ENCODE data around the gene TM4SF1.
"Not testable (repeated sequence)": the region's sequence is repeated elsewhere in the genome, so short reads cannot be mapped to it uniquely, and the experiment has no call there.

TM4SF1 gene

DNA sequence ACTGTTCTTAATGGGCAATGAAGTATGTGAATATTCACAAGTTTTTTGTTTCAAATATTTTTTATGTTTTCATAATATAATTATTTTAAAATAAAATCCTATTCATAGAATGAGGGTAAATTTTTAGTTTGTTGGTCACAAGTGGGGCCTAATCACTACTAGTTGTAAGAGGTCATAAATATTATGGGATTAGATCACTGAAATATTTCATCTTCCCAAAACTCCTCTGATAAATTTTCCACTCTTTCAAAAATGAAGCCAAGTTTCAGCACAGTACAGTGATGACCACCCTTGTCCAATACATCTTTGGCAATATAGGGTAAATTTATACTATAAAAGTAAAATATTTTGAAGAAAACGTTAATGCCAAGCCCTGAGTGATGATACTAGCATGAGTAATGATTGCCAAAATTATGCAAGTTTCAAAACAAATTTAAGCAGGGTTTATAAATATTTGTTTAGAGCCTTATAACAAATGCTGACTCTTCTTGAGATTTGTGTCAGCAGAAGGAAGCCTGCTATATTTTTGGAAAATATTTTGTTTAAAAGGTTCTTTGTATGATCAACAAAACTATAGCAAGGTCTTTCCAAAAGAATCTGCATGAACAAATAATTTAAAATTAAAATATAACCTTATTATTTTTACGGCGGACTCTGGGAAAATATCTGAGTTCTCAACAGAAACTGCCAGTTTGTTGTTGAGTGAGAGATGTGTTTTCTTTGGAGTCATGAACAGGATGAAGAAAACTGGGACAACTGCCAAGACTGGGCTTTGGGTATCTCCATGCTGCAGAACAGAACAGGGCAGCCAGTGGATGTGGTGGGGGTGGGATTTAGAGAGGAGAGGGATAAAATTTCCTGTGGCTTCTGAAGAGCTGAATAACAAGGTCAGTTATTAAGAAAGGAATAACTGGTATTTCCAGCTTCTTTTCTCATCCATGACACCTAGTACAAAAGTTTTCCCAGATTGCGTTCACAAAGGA lies 17.9 kb upstream of the TM4SF1 start:
- no peak for DNase-seq (ENCODE audit: low read depth in 2 of 3, low spot score in 1 of 3)

- DNase-seq (ENCODE audit: low read depth in 2 of 3, low spot score in 1 of 3), result peak; percentile 7 to 35 (median 14)
These were observed 16.1 kb upstream of the TM4SF1 start for GRCh38 chr3:149393345-149394160.

DNA sequence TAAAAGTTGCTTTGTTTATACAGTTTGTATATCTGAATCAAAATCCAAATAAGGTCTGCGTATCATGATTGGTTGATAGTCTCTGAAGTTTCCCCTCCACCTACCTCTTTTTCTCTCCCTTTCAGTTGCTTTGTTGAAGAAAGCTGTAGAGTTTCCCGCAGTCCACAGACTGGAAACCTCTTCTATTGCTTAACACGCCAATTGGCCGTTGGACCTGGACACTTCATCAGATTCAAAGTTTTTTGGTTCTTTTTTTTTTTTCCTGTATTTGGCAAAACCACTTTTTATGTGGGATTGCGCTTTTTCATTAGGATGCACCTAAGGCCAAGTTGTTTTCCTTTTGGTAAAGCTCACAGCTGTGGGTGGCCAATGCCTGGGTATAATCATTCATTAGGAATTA lies 14.5 kb upstream of the TM4SF1 start:
- no peak for DNase-seq (ENCODE audit: low read depth in 2 of 3, low spot score in 1 of 3)

DNA sequence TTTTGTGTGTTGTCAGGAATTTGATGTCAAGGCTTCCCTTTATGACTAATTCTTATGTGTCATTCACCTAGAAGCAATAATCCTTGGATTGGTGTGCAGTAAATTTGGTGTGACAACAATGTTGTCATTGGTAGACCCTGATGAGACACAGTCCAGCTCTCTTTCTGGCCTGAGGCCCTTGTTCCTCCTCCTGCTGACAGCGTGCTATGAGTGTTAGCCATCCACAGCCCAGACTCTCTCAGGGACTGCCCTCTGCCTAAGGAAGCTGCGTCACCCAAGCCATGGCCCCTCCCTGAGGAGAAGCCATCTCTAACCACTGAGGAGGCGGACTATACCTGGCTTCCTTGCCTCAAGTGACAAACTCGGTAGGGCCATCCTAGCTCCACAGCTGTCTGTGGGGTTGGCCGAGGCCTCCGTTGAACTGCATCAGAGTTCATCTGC lies 13.3 kb upstream of the TM4SF1 start:
- DNase-seq (ENCODE audit: low read depth in 2 of 3, low spot score in 1 of 3), result no peak

DNA sequence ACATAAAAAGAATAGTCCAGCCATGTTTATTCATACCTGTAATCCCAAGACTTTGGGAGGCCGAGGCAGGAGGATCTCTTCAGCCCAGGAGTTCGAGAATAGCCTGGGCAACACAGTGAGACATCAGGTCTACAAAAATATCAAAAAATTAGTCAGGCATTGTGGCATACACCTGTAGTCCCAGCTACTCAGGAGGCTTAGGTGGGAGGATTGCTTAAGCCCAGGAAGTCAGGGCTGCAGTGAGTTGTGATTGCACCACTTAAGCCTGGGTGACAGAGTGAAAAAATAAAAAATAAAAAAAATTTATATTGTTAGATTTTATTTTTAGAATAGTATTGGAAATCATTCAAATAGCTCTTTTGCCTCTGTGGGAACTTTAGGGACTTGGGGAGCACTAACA lies 12.8 kb upstream of the TM4SF1 start:
- DNase-seq (ENCODE audit: low read depth in 2 of 3, low spot score in 1 of 3), result no peak

- DNase-seq (ENCODE audit: low read depth in 2 of 3, low spot score in 1 of 3), result no peak
These were observed 11.3 kb upstream of the TM4SF1 start for GRCh38 chr3:149388531-149389417.

- DNase-seq (ENCODE audit: low read depth in 2 of 3, low spot score in 1 of 3), result no peak
These were observed 10.6 kb upstream of the TM4SF1 start for GRCh38 chr3:149388001-149388440.

- DNase-seq (ENCODE audit: low read depth in 2 of 3, low spot score in 1 of 3), result no peak
These were observed 8.8 kb upstream of the TM4SF1 start for GRCh38 chr3:149386299-149386606.

GRCh38 chr3:149385617-149386298 lies 8.3 kb upstream of the TM4SF1 start:
- DNase-seq (ENCODE audit: low read depth in 2 of 3, low spot score in 1 of 3), result no peak

GRCh38 chr3:149384911-149385321 lies 7.5 kb upstream of the TM4SF1 start:
- no peak for DNase-seq (ENCODE audit: low read depth in 2 of 3, low spot score in 1 of 3)

DNA sequence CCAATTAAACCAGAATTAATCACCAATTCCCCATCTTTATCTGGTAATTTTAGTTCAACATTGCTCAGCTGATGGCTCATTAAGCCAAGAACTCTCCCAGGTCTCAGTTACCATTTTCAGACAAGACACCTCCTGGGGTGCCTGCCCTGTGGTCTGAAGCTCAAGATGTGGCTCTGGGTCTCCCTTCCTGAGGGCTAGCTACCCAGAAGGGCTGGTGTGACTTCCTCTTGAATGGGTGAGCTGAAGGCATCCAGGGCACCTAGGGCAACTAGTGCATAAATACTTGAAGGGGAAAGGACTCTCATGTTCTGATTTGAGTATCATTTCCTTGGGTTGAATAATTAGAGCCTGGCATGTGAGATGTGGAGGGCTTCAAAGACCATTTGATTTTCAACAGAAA lies 6.7 kb upstream of the TM4SF1 start:
- no peak for DNase-seq (ENCODE audit: low read depth in 2 of 3, low spot score in 1 of 3)

DNA sequence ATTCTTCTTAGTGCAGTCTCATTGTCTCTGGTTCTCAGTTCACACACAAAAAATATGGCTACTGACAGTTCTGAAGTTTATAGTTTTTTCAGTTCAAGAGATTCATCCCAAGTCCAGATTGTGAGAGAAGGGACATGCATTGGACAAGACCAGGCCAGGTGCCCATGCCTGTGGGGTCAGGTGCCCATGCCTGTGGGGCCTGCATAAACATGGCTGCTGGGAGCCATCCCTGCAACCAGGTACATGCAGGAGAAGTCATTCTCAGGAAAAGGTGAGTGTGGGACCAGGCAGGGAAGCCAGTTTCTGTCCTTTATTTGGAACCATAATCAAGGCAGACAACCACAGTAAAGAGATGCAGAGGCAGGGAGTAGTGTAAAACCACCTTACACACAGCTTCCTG lies 6.3 kb upstream of the TM4SF1 start:
- DNase-seq (ENCODE audit: low read depth in 2 of 3, low spot score in 1 of 3), result no peak

GRCh38 chr3:149382518-149382917 lies 5.1 kb upstream of the TM4SF1 start:
- no peak for DNase-seq (ENCODE audit: low read depth in 2 of 3, low spot score in 1 of 3)

- DNase-seq (ENCODE audit: low read depth in 2 of 3, low spot score in 1 of 3), result no peak
These were observed 4.6 kb upstream of the TM4SF1 start for GRCh38 chr3:149382101-149382467.

DNA sequence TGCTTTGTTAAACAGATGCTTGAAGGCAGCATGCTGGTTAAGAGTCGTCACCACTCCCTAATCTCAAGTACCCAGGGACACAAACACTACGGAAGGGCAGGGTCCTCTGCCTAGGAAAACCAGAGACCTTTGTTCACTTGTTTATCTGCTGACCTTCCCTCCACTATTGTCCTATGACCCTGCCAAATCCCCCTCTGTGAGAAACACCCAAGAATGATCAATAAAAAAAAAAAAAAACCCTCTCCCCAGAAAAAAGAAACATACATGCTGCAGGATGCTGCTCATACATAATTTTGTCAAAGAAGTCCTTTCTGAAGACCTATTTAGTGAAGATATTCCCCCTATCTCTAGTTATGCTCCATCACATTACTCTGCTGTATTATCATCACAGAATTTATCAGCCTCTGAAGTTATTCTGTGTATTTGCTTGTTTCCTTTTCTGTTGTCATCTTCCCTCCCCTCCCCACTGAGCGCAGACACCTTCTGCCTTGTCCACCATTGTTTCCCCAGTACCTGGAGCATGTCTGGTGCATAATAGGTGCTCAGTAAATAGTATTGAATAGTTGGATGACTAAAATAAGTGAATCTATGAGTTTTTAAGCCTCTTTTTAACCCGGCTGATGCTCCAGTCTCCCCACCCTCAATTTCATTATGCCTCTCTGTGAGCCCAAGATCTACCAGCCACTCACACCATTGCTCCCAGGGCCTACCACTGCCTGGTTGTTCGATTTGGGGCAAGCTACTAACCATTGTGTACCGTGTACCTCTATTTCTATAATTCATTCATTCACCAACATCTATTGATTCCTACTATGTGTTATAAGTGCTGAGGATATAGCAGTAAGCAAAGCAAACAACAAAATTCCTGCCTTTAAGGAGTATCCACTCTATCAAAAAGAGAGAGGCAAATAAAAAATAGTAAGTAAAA lies 4.0 kb upstream of the TM4SF1 start:
- no peak for DNase-seq (ENCODE audit: low read depth in 2 of 3, low spot score in 1 of 3)

- DNase-seq (ENCODE audit: low read depth in 2 of 3, low spot score in 1 of 3), result not testable (repeated sequence)
These were observed 2.8 kb upstream of the TM4SF1 start for GRCh38 chr3:149380220-149380619.

- no peak for DNase-seq (ENCODE audit: low read depth in 2 of 3, low spot score in 1 of 3)
These were observed 1.2 kb upstream of the TM4SF1 start for GRCh38 chr3:149378478-149379309.

- no peak for DNase-seq (ENCODE audit: low read depth in 2 of 3, low spot score in 1 of 3)
These were observed 586 bp downstream of the TM4SF1 start for GRCh38 chr3:149376718-149377407.
